Measurements from ENCODE around the gene TSFM.

The TSFM gene

DNA sequence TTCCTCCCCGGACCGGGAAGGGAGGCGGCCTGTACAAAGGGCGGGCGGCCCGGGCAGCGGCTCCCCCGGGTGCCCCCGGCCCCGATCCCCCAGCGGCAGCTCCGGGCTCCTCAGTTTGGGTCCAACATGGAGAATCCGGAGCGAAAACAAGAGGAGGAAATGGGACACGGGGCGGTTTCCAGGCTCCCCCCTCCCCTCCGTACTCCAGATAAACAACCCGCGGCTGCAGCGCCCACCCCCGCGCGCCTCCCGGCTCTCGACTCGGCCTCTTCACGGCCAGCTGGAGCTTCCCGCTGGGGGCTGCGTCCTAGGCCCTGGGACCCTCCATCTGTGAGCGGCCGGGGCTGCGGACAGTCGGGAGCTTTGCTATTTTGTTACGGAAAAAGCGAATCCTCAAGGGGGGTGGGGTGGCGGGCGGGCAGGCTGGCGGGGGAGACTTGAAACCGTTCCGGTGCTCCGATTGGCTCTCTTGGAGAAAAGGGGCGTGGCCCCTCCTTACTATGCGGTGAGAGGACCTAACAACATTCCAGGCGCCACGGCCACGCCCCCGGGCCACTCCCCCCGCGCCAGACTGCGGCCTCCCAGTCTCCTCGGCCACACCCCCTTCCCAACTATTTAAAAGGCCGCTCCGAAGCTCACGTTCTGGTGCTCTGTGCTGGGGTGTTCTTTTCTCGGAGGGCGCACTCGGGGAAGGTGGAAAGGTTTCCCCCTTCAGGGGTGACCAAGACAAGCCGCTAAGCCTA, 64.2 kb downstream of the TSFM start, which contains the start of gene CTDSP2:
TSS of gene CTDSP2 (minus strand) at position 153 of the 743 bp plus-strand sequence. CDS start 294 bp downstream, outside the sequence.
- DNase-seq (ENCODE audit: extremely low read depth, low read depth), result peak; percentile 98
- TF ChIP-seq, protein P1, sequence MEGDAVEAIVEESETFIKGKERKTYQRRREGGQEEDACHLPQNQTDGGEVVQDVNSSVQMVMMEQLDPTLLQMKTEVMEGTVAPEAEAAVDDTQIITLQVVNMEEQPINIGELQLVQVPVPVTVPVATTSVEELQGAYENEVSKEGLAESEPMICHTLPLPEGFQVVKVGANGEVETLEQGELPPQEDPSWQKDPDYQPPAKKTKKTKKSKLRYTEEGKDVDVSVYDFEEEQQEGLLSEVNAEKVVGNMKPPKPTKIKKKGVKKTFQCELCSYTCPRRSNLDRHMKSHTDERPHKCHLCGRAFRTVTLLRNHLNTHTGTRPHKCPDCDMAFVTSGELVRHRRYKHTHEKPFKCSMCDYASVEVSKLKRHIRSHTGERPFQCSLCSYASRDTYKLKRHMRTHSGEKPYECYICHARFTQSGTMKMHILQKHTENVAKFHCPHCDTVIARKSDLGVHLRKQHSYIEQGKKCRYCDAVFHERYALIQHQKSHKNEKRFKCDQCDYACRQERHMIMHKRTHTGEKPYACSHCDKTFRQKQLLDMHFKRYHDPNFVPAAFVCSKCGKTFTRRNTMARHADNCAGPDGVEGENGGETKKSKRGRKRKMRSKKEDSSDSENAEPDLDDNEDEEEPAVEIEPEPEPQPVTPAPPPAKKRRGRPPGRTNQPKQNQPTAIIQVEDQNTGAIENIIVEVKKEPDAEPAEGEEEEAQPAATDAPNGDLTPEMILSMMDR (IDR thresholded peaks at IDR 0.05; ENCODE audit: low read depth, low read length), result no peak

Measured in AG09319 (cell line).